Activated CD4-positive, alpha-beta T cell treated with anti-CD3 and anti-CD28 coated beads for 48 hours (primary cell): ENCODE data around the gene HIPK2.

Experiments used
- DNase-seq: peaks from one replicate; pipeline ENCODE4 v3.0.0-alpha.2; 2020

The HIPK2 gene

DNA sequence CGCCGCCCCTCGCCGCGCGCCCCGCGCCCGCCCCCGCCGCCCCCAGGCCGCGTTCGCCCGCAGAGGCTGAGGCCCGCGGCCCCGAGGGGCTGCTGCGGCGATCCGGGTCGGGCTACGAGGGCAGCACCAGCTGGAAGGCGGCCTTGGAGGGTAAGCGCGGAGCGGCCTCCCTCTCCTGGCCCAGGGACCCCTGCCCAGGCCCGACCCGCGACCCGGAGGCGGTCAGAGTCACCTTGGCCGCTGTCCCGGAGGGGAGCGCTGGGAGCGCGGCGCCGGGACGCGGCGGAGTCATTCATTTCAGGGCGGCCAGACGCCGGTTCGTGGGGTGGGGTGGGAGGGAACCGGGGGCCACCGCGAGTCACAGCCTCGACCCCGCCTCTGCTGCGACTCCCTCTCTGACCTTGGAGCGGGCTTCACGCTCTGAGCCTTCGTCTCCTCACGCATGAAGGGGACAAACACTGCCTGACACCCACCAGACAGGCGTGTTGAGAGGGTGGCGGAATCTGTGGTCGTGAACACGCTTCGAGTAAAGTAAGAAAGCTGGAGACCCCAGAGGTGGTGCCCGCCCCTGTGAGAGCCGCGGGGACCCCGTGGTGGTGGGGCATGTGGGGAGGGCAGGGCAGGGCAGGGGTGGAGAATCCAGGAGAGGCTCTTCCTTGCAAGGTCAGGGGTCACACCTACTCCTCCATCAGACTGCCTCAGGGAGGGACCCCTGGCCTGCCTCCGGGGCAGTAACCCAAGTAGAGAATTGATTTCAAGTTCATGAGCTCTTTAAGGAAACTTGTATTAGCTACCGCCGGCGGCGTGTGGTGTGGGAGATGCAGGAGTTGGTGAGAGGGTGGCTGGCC is 253.6 kb downstream of the HIPK2 start:
- DNase-seq, result no peak

DNA sequence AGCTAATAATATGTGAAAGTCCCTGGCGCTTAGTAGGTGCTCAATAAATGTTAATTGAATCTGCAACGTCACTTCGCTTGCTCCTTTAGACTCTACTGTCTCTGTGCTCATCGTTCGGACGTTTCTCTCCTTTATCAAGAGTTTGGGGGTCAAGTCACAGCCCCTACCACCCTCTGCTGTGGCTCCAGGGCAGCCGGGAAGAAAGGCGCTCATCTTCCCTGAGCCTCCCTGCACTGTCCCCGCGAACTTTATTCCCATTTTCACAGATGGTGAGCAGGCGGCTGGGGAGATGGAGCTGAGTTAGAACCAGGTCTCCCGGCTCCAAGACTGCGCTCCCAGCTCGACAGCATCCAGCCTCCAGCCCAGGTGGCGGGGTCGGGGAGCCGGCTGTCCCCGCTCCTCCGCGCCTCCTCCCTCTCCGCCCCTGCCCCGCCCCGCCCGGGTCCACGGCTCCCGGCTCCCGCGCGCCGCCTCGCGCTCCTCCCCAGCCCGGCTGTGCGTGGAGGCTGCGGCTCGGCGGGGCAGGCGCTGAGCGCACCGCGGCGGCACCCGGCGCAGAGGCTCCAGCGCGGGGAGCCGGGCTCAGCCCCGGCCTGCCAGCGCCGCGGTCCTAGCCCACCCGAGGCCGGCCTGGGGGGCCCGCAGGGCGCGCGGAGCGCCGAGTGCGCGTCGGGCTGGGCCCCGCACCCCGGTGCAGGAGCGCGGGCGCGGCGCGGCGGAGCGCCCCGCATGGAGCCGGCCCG is 254.4 kb downstream of the HIPK2 start, which contains the start of gene CLEC2L:
CLEC2L (plus strand) TSS at position 487 of the 743 bp plus-strand sequence; CDS start at position 730, 243 bp downstream.
- DNase-seq, result peak; percentile 27

DNA sequence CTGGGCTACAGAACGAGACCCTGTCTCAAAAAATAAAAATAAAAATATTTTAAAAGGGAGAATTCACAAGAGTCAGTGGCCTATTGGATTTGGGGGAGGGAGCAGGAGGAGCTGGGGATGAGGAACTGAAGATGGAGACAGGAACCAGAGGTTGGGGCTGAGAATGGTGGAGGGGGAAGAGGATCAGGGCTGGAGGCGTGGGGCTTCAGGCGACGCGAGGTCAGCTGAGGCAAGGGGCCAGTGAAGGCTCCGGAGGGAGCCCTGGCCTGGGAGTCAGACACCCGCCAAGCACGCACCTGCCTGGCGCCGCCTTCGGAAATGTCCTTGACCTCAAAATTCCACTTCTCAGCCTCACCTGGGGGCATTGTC is 255.0 kb downstream of the HIPK2 start:
- DNase-seq, result no peak

DNA sequence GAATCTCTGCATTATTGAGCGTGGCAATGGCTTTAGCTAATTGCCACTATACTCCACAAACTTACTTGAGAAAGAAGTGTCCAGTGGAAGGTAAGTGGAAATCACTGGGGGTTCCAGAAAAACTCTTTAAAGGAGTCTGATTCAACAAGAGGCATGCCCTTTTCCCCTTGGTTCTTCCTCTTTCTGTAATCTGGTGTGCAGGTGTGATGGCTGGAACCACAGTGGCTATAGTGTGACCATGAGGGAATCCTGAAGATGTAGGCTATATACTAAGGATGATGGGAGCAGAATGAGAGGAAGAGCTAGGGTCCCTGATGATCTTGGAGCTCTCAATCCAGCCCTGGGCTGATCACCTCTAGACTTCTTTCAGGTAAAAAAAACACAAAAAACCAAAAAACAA is 256.4 kb downstream of the HIPK2 start:
- no peak for DNase-seq

- no peak for DNase-seq
These were observed 262.5 kb downstream of the HIPK2 start for GRCh38 chr7:139515266-139515665.
